ENCODE results near the gene PPP2R5D. TPM values are rescaled to one million over a fixed set of nuclear protein-coding genes. Genes with fewer than 3 reads are reported as not detected.

The PPP2R5D gene
- total and polyA plus RNA-seq, 2 of the 4 experiments (the other 2 are of a cell fraction) = 55.6 to 68.8 TPM

- no peaks in the 10 kb centered on the region for H3K27me3 ChIP-seq (ENCODE audit: control insufficient read depth, insufficient read depth, low read length)
- no peak for ATAC-seq (ENCODE audit: low read depth)
- CTCF ChIA-PET = no interaction called here
- H4K20me1 ChIP-seq (ENCODE audit: insufficient read depth, low read length) = peaks cover 30% of the 10 kb centered on the region
- H2AK5ac ChIP-seq (ENCODE audit: low read depth, low read length) = no peak overlapping the region
- H2BK120ac ChIP-seq (ENCODE audit: low read depth, low read length) = no peak overlapping the region
- peaks cover 23% of the 10 kb centered on the region for H3K36me3 ChIP-seq (ENCODE audit: control insufficient read depth, insufficient read depth, low read length)
- H4K5ac ChIP-seq (ENCODE audit: low read depth, low read length) = no peak overlapping the region
- 100% methylated on average over 1 of the region's 1 CpG; no CpG with 5 or more reads in 1 of the 2 experiments for WGBS, 2 experiments (ENCODE audit: extremely low coverage in 2 of 2, insufficient read length in 1 of 2)
- no peak for TF ChIP-seq MXI1 (IDR thresholded peaks at IDR 0.05; ENCODE audit: borderline replicate concordance, low read depth, low read length)
- no peak for TF ChIP-seq NFE2L2 (IDR thresholded peaks at IDR 0.05; ENCODE audit: low read depth, low read length)
- TF ChIP-seq POLR2A (IDR thresholded peaks at IDR 0.05; ENCODE audit: low read depth, low read length) = no peak
- no peak overlapping the region for H3K18ac ChIP-seq (ENCODE audit: low read depth, low read length)
- no peak overlapping the region for H3K56ac ChIP-seq (ENCODE audit: extremely low read depth, insufficient read depth, low read length)
- no peak overlapping the region for H2BK15ac ChIP-seq (ENCODE audit: low read depth, low read length)
- H3K27ac ChIP-seq (ENCODE audit: insufficient read depth, low read length) = no peak overlapping the region
- H2BK5ac ChIP-seq (ENCODE audit: low read depth, low read length, poor library complexity, severe bottlenecking) = no peak overlapping the region
- DNase-seq = peak; percentile 36
- in situ Hi-C loops (cut with MboI; ENCODE audit: low sequenced_read_pairs) (no loop called here), intact Hi-C loops (cut with micrococcal nuclease) (no loop called here), dilution Hi-C loops (cut with HindIII; ENCODE audit: low sequenced_read_pairs, unreplicated experiment) (no loop called here)
- H3K9me1 ChIP-seq (ENCODE audit: insufficient read depth, low read length) = peaks cover 19% of the 10 kb centered on the region; the same call in 1 of the 2 replicates
- H3K9ac ChIP-seq (ENCODE audit: low read depth, low read length) = no peak overlapping the region
- no peak overlapping the region for H3K4me2 ChIP-seq (ENCODE audit: low read depth, low read length)
- no TSS peak for BruUV-seq (replicated peaks)
- peak overlapping the region; percentile 45; the same call in 1 of the 2 replicates for H3K23ac ChIP-seq (ENCODE audit: low read depth, low read length)
- no peak overlapping the region for H3K4ac ChIP-seq (ENCODE audit: low read depth, low read length)
- no peak overlapping the region for H3K4me3 ChIP-seq (ENCODE audit: insufficient read depth, low read depth, low read length)
- no peak overlapping the region for H2BK20ac ChIP-seq (ENCODE audit: low read depth, low read length)
- POLR2A ChIA-PET (ENCODE audit: unreplicated experiment) = no interaction called here
- no peaks in the 10 kb centered on the region for H3K9me3 ChIP-seq (ENCODE audit: control insufficient read depth, insufficient read depth, low read length)
- no peak overlapping the region for H4K8ac ChIP-seq (ENCODE audit: low read depth in 2 of 2, low read length in 2 of 2)
- no peak overlapping the region for H2AK9ac ChIP-seq (replicated peaks; ENCODE audit: low read depth, low read length, poor library complexity)
- no peak overlapping the region for H4K91ac ChIP-seq (ENCODE audit: insufficient read depth, low read depth, low read length)
- H3K4me1 ChIP-seq (ENCODE audit: control insufficient read depth, insufficient read depth, low read length) = peaks cover 3% of the 10 kb centered on the region; the same call in 1 of the 2 replicates
- H3K14ac ChIP-seq (replicated peaks; ENCODE audit: low read depth, low read length) = no peak overlapping the region
- no peak overlapping the region for H2AFZ ChIP-seq (replicated peaks; ENCODE audit: low read length, poor library complexity)
- H3K79me1 ChIP-seq (ENCODE audit: low read depth in 1 of 2, low read length in 2 of 2) = peaks cover 56 to 65% of the 10 kb centered on the region in 2 experiments
Measured at GRCh38 chr6:42988486-42989020, 4.2 kb downstream of the PPP2R5D start.

All from IMR-90 (cell line).